ENCODE data around the gene CYP11A1. TPM values are rescaled to one million over a fixed set of nuclear protein-coding genes. Genes with fewer than 3 reads are reported as not detected.

The CYP11A1 gene
- total RNA-seq, 6 donors from 2014 or later = 0.91 to 8.4 (median 1.1) TPM; not detected in 1

DNA sequence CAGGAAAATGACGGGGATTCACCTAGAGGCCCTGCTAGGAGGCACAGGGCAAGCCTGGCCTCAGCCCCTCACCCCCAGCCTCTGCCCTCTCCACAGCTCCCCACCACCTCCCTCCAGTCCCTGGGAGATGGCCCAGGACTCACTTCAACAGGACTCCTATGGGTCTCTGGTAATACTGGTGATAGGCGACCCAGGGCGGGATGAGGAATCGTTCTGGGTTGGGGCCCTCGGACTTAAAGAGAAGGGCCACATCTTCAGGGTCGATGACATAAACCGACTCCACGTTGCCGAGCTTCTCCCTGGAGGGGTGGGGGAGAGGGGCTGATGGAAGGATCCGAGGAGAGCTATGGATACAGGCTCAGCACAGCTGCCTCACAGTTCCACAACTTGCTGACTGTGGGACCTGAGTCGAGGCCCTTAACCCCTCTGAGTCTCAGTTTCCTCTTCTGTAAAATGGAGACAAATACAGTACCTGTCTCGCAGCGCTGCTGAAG lies 19.6 kb downstream of the CYP11A1 start:
- no peaks in the 10 kb centered on the region for H3K9me3 ChIP-seq
- no peaks in the 10 kb centered on the region for H3K4me1 ChIP-seq
- no peak overlapping the region for H3K27ac ChIP-seq
- TF ChIP-seq, protein P1, sequence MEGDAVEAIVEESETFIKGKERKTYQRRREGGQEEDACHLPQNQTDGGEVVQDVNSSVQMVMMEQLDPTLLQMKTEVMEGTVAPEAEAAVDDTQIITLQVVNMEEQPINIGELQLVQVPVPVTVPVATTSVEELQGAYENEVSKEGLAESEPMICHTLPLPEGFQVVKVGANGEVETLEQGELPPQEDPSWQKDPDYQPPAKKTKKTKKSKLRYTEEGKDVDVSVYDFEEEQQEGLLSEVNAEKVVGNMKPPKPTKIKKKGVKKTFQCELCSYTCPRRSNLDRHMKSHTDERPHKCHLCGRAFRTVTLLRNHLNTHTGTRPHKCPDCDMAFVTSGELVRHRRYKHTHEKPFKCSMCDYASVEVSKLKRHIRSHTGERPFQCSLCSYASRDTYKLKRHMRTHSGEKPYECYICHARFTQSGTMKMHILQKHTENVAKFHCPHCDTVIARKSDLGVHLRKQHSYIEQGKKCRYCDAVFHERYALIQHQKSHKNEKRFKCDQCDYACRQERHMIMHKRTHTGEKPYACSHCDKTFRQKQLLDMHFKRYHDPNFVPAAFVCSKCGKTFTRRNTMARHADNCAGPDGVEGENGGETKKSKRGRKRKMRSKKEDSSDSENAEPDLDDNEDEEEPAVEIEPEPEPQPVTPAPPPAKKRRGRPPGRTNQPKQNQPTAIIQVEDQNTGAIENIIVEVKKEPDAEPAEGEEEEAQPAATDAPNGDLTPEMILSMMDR (IDR thresholded peaks at IDR 0.05) = no peak
- no peak for TF ChIP-seq POLR2A (IDR thresholded peaks at IDR 0.05)
- no peak for TF ChIP-seq EP300 (IDR thresholded peaks at IDR 0.05)
- TF ChIP-seq POLR2AphosphoS5 (IDR thresholded peaks at IDR 0.05) = no peak
- H3K4me3 ChIP-seq = no peak overlapping the region
- no peak for DNase-seq
- WGBS, 2 donors = 88 to 92% methylated on average over 10 to 13 of the region's 13 CpGs
- H3K36me3 ChIP-seq = no peaks in the 10 kb centered on the region
- peak in 1 of 2 donors; percentile 50 for ATAC-seq (ENCODE audit: low FRiP score in 2 of 2)
- H3K27me3 ChIP-seq = no peaks in the 10 kb centered on the region

GRCh38 chr15:74345051-74345450 lies 22.4 kb downstream of the CYP11A1 start:
- ATAC-seq (ENCODE audit: low FRiP score in 2 of 2) = no peak
- WGBS, 2 donors = 84 to 91% methylated on average over 10 of the region's 10 CpGs
- H3K27me3 ChIP-seq = no peaks in the 10 kb centered on the region
- TF ChIP-seq POLR2A (IDR thresholded peaks at IDR 0.05) = no peak
- TF ChIP-seq EP300 (IDR thresholded peaks at IDR 0.05) = no peak
- TF ChIP-seq POLR2AphosphoS5 (IDR thresholded peaks at IDR 0.05) = no peak
- TF ChIP-seq, protein P1 (IDR thresholded peaks at IDR 0.05) = no peak
- no peak overlapping the region for H3K27ac ChIP-seq
- no peaks in the 10 kb centered on the region for H3K9me3 ChIP-seq
- DNase-seq = no peak
- H3K36me3 ChIP-seq = no peaks in the 10 kb centered on the region
- peaks cover 0 to 4% (median 3%) of the 10 kb centered on the region in 4 donors for H3K4me1 ChIP-seq
- H3K4me3 ChIP-seq = no peak overlapping the region

DNA sequence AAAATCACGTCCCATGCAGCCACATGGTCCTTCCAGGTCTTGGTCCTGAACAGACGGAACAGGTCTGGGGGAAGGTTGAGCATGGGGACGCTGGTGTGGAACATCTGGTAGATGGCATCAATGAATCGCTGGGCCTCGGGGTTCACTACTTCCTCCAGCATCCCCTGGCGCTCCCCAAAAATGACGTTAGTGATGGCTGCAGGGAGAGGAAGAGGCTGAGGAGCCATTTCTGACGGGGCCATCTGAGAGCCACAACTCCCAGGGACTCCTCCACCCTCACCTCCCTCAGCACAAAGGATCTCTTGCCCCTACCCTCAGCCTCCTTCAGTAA lies 23.7 kb downstream of the CYP11A1 start:
- no peaks in the 10 kb centered on the region for H3K36me3 ChIP-seq
- no peaks in the 10 kb centered on the region for H3K27me3 ChIP-seq
- no peak for ATAC-seq (ENCODE audit: low FRiP score in 2 of 2)
- no peak overlapping the region for H3K27ac ChIP-seq
- DNase-seq = no peak
- WGBS, 2 donors = 85 to 87% methylated on average over 8 of the region's 8 CpGs
- H3K4me1 ChIP-seq = peaks cover 5 to 13% (median 9%) of the 10 kb centered on the region in 4 donors
- H3K4me3 ChIP-seq = no peak overlapping the region
- TF ChIP-seq, protein P1 (IDR thresholded peaks at IDR 0.05) = no peak
- TF ChIP-seq POLR2AphosphoS5 (IDR thresholded peaks at IDR 0.05) = no peak
- TF ChIP-seq POLR2A (IDR thresholded peaks at IDR 0.05) = no peak
- no peak for TF ChIP-seq EP300 (IDR thresholded peaks at IDR 0.05)
- H3K9me3 ChIP-seq = no peaks in the 10 kb centered on the region

DNA sequence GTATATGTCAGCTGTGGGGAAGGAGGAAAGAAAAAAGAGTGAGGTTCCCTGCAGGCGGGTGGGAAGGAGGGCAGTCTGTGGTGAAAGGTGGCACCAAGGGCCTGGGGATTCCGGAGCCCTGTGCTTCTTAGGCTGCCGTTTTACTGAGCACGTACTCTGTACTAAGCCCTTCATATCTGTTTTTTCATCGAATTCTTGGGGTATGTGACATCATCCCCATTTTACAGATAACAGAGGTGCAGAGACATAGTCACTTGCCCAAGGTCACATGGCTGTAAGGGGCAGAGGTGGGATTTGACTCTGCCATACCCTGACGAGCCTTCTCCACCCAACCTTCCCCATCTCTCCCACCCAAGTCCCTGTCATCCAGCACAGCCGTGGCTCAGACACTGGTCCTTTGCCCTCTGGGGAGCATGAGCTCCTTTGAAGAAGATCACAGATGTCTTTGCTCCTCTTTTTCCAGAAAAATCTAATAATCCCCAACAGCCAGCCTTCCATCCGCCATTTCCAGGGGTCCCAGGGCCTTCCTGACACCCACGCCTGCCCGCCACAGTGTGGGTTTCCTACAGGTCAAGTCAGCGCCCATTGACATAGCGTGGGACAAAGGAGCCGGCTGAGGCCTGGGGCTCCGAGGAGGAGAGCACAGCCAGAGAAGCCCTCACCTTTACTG lies 24.2 kb downstream of the CYP11A1 start:
- TF ChIP-seq POLR2A (IDR thresholded peaks at IDR 0.05) (no peak), EP300 (IDR thresholded peaks at IDR 0.05) (no peak)
- Histone ChIP-seq H3K27ac (no peak overlapping the region), H3K4me3 (no peak overlapping the region), H3K9me3 (no peaks in the 10 kb centered on the region), H3K36me3 (no peaks in the 10 kb centered on the region), H3K4me1 (peaks cover 5 to 13% (median 9%) of the 10 kb centered on the region in 4 donors), H3K27me3 (no peaks in the 10 kb centered on the region)
- WGBS, 2 donors = 89 to 91% methylated on average over 11 to 14 of the region's 14 CpGs
- DNase-seq (no peak), ATAC-seq (ENCODE audit: low FRiP score in 2 of 2) (no peak)

GRCh38 chr15:74340150-74340549 lies 27.3 kb downstream of the CYP11A1 start:
- peak; percentile 33 to 55 for ATAC-seq (ENCODE audit: low FRiP score in 2 of 2)
- Histone ChIP-seq H3K27me3 (no peaks in the 10 kb centered on the region), H3K4me1 (peaks cover 5 to 13% (median 9%) of the 10 kb centered on the region in 4 donors), H3K27ac (peak overlapping the region in 1 of 4 donors; percentile 36), H3K4me3 (no peak overlapping the region), H3K36me3 (no peaks in the 10 kb centered on the region), H3K9me3 (no peaks in the 10 kb centered on the region)
- TF ChIP-seq EP300 (IDR thresholded peaks at IDR 0.05) = peak in 1 of 4 donors; percentile 37
- no peak for TF ChIP-seq POLR2AphosphoS5 (IDR thresholded peaks at IDR 0.05)
- no peak for TF ChIP-seq POLR2A (IDR thresholded peaks at IDR 0.05)
- DNase-seq = peak in 1 of 2 donors; percentile 50
- WGBS, 2 donors = 20 to 32% methylated on average over 1 to 4 of the region's 4 CpGs

Data from upper lobe of left lung (tissue), 6 donors.